HCT116 (cell line): ENCODE data around the gene FES. TPM values are rescaled to one million over a fixed set of nuclear protein-coding genes. Genes with fewer than 3 reads are reported as not detected.
A peak's percentile ranks its signal among the peaks of the same experiment; 100 is the strongest.
"Not testable (repeated sequence)": the region's sequence is repeated elsewhere in the genome, so short reads cannot be mapped to it uniquely, and the experiment has no call there.

Experiments
- ATAC-seq: fragments of 200-7000 bp; cut with Tn5 transposase; 2 replicates; pipeline ENCODE4 v1.9.1; 2020; ENCODE audit warnings: mild to moderate bottlenecking, moderate library complexity
- BruUV-seq: library from RNA; stranded (reverse); fragments of 400-500 nt; replicated peaks from 2 replicates; lab custom pipeline; 2021; lab: Mats Ljungman, UMichigan
- CTCF ChIA-PET: fragments of 300-600 bp; sonication (Branson Sonifier 250); formaldehyde crosslinking; loops from one replicate; lab custom pipeline; 2021; ENCODE audit warnings: antibody characterized with exemption; lab: Charles Lee
- POLR2A ChIA-PET: fragments of 300-600, 350-600 bp; sonication (Branson Sonifier 250); formaldehyde crosslinking; loops from one replicate; lab custom pipeline; 2021; ENCODE audit warnings: antibody characterized with exemption; lab: Charles Lee
- RAD21 ChIA-PET, 2 experiments: fragments of 300-600 bp; sonication (Branson Sonifier 250); formaldehyde crosslinking; loops; one replicate each; lab custom pipeline; 2023; ENCODE audit warnings: low total read pairs in 2 of 2; ENCODE audit not compliant: uncharacterized antibody in 2 of 2, unreplicated experiment in 2 of 2, low non-redundant PET in 1 of 2; lab: Charles Lee
- DNase-seq: peaks from one replicate; pipeline ENCODE4 v3.0.0-alpha.2; 2010; ENCODE audit warnings: low read depth, low spot score
- H2AFZ ChIP-seq: fragments of 200-600 bp; shearing (Covaris generic), sonication (generic); 2 replicates; pipeline ENCODE4 v1.6.1; 2017; ENCODE audit warnings: low read depth, mixed run types, mixed read lengths, antibody characterized with exemption, low read length; ENCODE audit not compliant: poor library complexity, severe bottlenecking
- H3K27ac ChIP-seq: 2 replicates; pipeline ENCODE4 v1.5.1; 2012; ENCODE audit warnings: low read depth, low read length
- H3K27me3 ChIP-seq: fragments of 200-600 bp; sonication (generic); 2 replicates; pipeline ENCODE4 v1.6.1; 2016; ENCODE audit warnings: mixed run types, low read length, mixed read lengths; ENCODE audit not compliant: insufficient read depth
- H3K36me3 ChIP-seq, 2 experiments: fragments of 200-500 bp in 1 of 2; fragments of 200-600 bp in 1 of 2; sonication (Bioruptor generic) in 1 of 2; sonication (generic) in 1 of 2; 2 replicates each; pipeline versions ENCODE4 v1.5.1 to v1.6.1; 2014 to 2016; ENCODE audit warnings: low read length in 2 of 2, inconsistent platforms in 1 of 2, mixed read lengths in 1 of 2, mixed run types in 1 of 2; ENCODE audit not compliant: insufficient read depth in 2 of 2, control insufficient read depth in 1 of 2
- H3K4me1 ChIP-seq, 2 experiments: fragments of 200-600 bp in 1 of 2; sonication (generic) in 1 of 2; 2 replicates each; pipeline versions ENCODE4 v1.5.1 to v1.6.1; 2012 to 2017; ENCODE audit warnings: low read length in 2 of 2, inconsistent platforms in 1 of 2, mild to moderate bottlenecking in 1 of 2, mixed read lengths in 1 of 2, mixed run types in 1 of 2, moderate library complexity in 1 of 2; ENCODE audit not compliant: insufficient read depth in 2 of 2, control insufficient read depth in 1 of 2
- H3K4me2 ChIP-seq: fragments of 200-600 bp; sonication (generic); 2 replicates; pipeline ENCODE4 v1.6.1; 2017; ENCODE audit warnings: mixed run types, low read length, mixed read lengths
- H3K4me3 ChIP-seq, 2 experiments: fragments of 200-600 bp in 1 of 2; sonication (generic) in 1 of 2; replicated peaks in 1 of 2; 2 replicates each; pipeline ENCODE4 v1.5.1; 2011 to 2016; ENCODE audit warnings: low read length in 2 of 2, control low read depth in 1 of 2, low read depth in 1 of 2, mild to moderate bottlenecking in 1 of 2, mixed read lengths in 1 of 2, mixed run types in 1 of 2
- H3K79me2 ChIP-seq: fragments of 200-600 bp; sonication (generic); 2 replicates; pipeline ENCODE4 v1.6.1; 2017; ENCODE audit warnings: mild to moderate bottlenecking, mixed run types, low read length, moderate library complexity, mixed read lengths; ENCODE audit not compliant: insufficient read depth
- H3K9ac ChIP-seq: fragments of 200-600 bp; sonication (generic); 2 replicates; pipeline ENCODE4 v1.6.1; 2016; ENCODE audit warnings: low read length, mixed read lengths
- H3K9me2 ChIP-seq: fragments of 200-600 bp; sonication (generic), shearing (Covaris generic); 2 replicates; pipeline ENCODE4 v1.6.1; 2017; ENCODE audit warnings: mixed run types, mild to moderate bottlenecking, moderate library complexity; ENCODE audit not compliant: insufficient read depth
- H3K9me3 ChIP-seq, 2 experiments: fragments of 200-500 bp in 1 of 2; fragments of 200-600 bp in 1 of 2; sonication (Bioruptor generic) in 1 of 2; sonication (generic) in 1 of 2; 2 replicates each; pipeline ENCODE4 v1.6.1; 2014 to 2017; ENCODE audit warnings: low read length in 2 of 2, mixed read lengths in 2 of 2, inconsistent platforms in 1 of 2, low read depth in 1 of 2, mild to moderate bottlenecking in 1 of 2, mixed run types in 1 of 2, moderate library complexity in 1 of 2; ENCODE audit not compliant: control insufficient read depth in 1 of 2, insufficient read depth in 1 of 2
- H4K20me1 ChIP-seq: fragments of 200-600 bp; sonication (generic), shearing (Covaris generic); 2 replicates; pipeline ENCODE4 v1.6.1; 2017; ENCODE audit warnings: mixed run types, mild to moderate bottlenecking, moderate library complexity; ENCODE audit not compliant: insufficient read depth
- JUND ChIP-seq: IDR thresholded peaks from 2 replicates; pipeline ENCODE4 v1.6.1; 2012
- RAD21 ChIP-seq: IDR thresholded peaks from 2 replicates; pipeline ENCODE4 v1.6.1; 2012; ENCODE audit warnings: low read depth, mild to moderate bottlenecking
- SP1 ChIP-seq: IDR thresholded peaks from 2 replicates; pipeline ENCODE4 v1.6.1; 2012; ENCODE audit warnings: low read depth
- YY1 ChIP-seq: IDR thresholded peaks from 2 replicates; pipeline ENCODE4 v1.6.1; 2011; ENCODE audit warnings: low read length, low read depth, moderate library complexity, mild to moderate bottlenecking; ENCODE audit not compliant: insufficient replicate concordance; ENCODE audit errors: extremely low read depth
- intact Hi-C: fragments of 100-400 bp; cut with micrococcal nuclease; formaldehyde crosslinking; loops from 2 replicates; pipeline ENCODE4 v1.10.0; 2022
- total RNA-seq: library from RNA; stranded (reverse); gene quantifications from one replicate; pipeline ENCODE4 v1.2.1, GENCODE V29; 2021; ENCODE audit not compliant: unreplicated experiment

The FES gene
- total RNA-seq, 1 experiment from 2014 or later: 5.3 TPM

DNA sequence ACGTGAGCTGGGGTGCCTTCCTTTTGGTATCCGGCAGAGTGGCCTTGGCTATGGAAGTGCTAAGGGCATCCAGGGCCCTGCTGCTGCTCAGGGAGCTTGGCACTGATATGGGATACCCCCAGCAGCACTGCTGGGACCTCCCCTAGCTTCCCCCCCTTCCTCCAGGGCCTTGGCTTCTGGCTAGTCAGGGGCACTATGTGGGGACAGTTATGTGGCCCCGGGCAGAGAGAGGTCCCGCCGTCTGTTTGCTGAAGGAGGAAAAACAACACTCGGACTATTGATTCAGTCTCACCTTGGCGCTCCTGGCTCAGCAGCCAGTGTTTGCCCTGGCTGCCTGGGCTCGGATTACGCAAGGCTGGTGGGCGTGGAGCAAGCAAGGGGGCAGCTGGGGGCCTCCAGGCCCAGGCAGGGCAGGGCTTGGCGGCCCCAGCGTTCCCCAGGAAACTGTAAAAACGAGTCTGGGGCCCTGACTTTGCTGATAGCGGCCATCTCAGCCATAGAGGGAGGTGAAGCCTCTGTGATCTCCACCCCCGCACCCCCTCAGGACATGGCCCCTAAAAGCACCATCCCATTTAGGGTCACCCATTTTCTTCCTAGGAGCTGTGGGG, 10.2 kb upstream of the FES start:
- no peak overlapping the region for H3K4me3 ChIP-seq
- DNase-seq: no peak

DNA sequence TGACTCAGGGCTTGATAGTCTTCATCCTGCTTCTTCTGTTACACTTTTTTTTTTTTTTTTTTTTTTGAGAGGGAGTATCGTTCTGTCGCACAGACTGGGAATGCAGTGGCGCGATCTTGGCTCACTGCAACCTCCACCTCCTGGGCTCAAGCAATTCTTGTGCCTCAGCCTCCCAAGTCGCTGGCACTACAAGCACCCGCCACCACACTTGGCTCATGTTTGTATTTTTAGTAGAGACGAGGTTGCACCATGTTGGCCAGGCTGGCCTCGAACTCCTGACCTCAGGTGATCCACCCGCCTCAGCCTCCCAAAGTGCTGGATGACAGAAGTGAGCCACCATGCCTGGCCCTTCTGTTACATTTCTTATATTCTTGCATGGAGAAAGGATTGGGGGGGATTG, 9.3 kb upstream of the FES start:
- peaks cover 30 to 32% of the 10 kb centered on the region in 2 experiments for H3K4me1 ChIP-seq
- CTCF ChIA-PET, H3K27ac ChIP-seq, H2AFZ ChIP-seq, BruUV-seq, RAD21 ChIA-PET, H3K9ac ChIP-seq, H3K27me3 ChIP-seq, H3K4me3 ChIP-seq, ATAC-seq, POLR2A ChIA-PET, H3K9me3 ChIP-seq, H3K9me2 ChIP-seq, H3K4me2 ChIP-seq, DNase-seq, H4K20me1 ChIP-seq: not testable (repeated sequence)
- intact Hi-C loops: loop anchor here (5.0 kb wide), 1 partner anchor 228 kb away; no protein-coding TSS in a partner anchor
- H3K79me2 ChIP-seq: peaks cover 37% of the 10 kb centered on the region
- peaks cover 10 to 11% of the 10 kb centered on the region in 2 experiments; a peak in 3 of 4 replicates for H3K36me3 ChIP-seq

More for the DNA sequence above, 10.2 kb upstream of the FES start:
- intact Hi-C loops: loop anchor here (5.0 kb wide), 1 partner anchor 227 kb away; no protein-coding TSS in a partner anchor
- H3K27me3 ChIP-seq: no peaks in the 10 kb centered on the region
- H3K9ac ChIP-seq: peak overlapping the region; percentile 27
- H3K4me1 ChIP-seq: peaks cover 39 to 41% of the 10 kb centered on the region in 2 experiments
- CTCF ChIA-PET: interaction anchor here (0.8 kb wide), 1 partner anchor 19 kb away, joined by 3 read pairs; no protein-coding TSS in a partner anchor
- no peak for ATAC-seq
- H4K20me1 ChIP-seq: no peaks in the 10 kb centered on the region
- no peak for TF ChIP-seq SP1
- TF ChIP-seq RAD21: no peak
- TF ChIP-seq YY1: no peak
- no peak for TF ChIP-seq JUND
- peaks cover 38% of the 10 kb centered on the region for H3K79me2 ChIP-seq
- no peaks in the 10 kb centered on the region for H3K9me3 ChIP-seq
- H3K27ac ChIP-seq: no peak overlapping the region; the same call in 1 of the 2 replicates
- H2AFZ ChIP-seq: no peak overlapping the region
- peak overlapping the region; percentile 97 for H3K4me2 ChIP-seq
- RAD21 ChIA-PET: interaction anchor here in 1 of 2 experiments (0.8 kb wide), 1 partner anchor 11 kb away, joined by 3 read pairs; no protein-coding TSS in a partner anchor
- H3K36me3 ChIP-seq: peaks cover 10 to 11% of the 10 kb centered on the region in 2 experiments; a peak in 3 of 4 replicates
- H3K9me2 ChIP-seq: no peaks in the 10 kb centered on the region
- no TSS peak for BruUV-seq
- POLR2A ChIA-PET: no interaction called here
